Sigmoid colon (tissue), 7 donors: ENCODE results near the gene C11orf86. TPM values are rescaled to one million over a fixed set of nuclear protein-coding genes. Genes with fewer than 3 reads are reported as not detected.
A peak's percentile ranks its signal among the peaks of the same experiment; 100 is the strongest.

ENCODE experiments used
- DNase-seq: peaks from one replicate; pipeline ENCODE4 v3.0.0-alpha.2; 2019
- H3K27ac ChIP-seq, 4 donors: fragments of 200-600 bp; sonication (generic); one replicate each; pipeline ENCODE4 v1.5.1; 2016 to 2019; ENCODE audit warnings: mild to moderate bottlenecking in 1 of 4
- H3K27me3 ChIP-seq, 3 donors: fragments of 200-600 bp; sonication (generic); one replicate each; pipeline ENCODE4 v1.5.1; 2019; ENCODE audit warnings: mild to moderate bottlenecking in 1 of 3
- H3K36me3 ChIP-seq, 4 donors: fragments of 200-600 bp; sonication (generic); one replicate each; pipeline ENCODE4 v1.5.1; 2016 to 2019
- H3K4me1 ChIP-seq, 4 donors: fragments of 200-600 bp; sonication (generic); one replicate each; pipeline ENCODE4 v1.5.1; 2017 to 2019
- H3K4me3 ChIP-seq, 4 donors: fragments of 200-600 bp; sonication (generic); one replicate each; pipeline ENCODE4 v1.5.1; 2017 to 2019; ENCODE audit warnings: mild to moderate bottlenecking in 2 of 4, moderate library complexity in 1 of 4
- H3K9me3 ChIP-seq, 4 donors: fragments of 200-600 bp in 3 of 4; sonication (generic) in 3 of 4; one replicate each; pipeline versions ENCODE4 v1.5.1 to v1.6.1; 2013 to 2019
- EP300 ChIP-seq, 4 donors: sonication (generic); formaldehyde crosslinking; IDR thresholded peaks; one replicate each; pipeline ENCODE4 v1.6.1; 2017; ENCODE audit warnings: antibody characterized with exemption in 4 of 4
- POLR2A ChIP-seq, 2 donors: fragments of 450-650 bp; IDR thresholded peaks; one replicate each; pipeline ENCODE4 v1.6.1; 2016; ENCODE audit warnings: antibody characterized with exemption in 2 of 2, mild to moderate bottlenecking in 2 of 2, moderate library complexity in 2 of 2
- POLR2AphosphoS5 ChIP-seq, 4 donors: sonication (generic); formaldehyde crosslinking; IDR thresholded peaks; one replicate each; pipeline ENCODE4 v1.6.1; 2017; ENCODE audit warnings: antibody characterized with exemption in 4 of 4
- WGBS, 2 donors: extraction: QIAGEN DNeasy Blood & Tissue Kit; methylation state at CpG; one replicate each; pipeline ENCODE4 v1.1.7; 2013; 5-methylcytosine and 5-hydroxymethylcytosine counted together
- intact Hi-C: fragments of 100-400 bp; cut with DNase I; formaldehyde crosslinking; loops from one replicate; pipeline ENCODE4 v1.15.1; 2023
- polyA plus RNA-seq, 3 donors: library from polyadenylated mRNA; stranded (reverse); fragments of 200-250 nt; gene quantifications; one replicate each; pipeline ENCODE4 v1.2.3, GENCODE V29; 2013
- total RNA-seq, 4 donors: library from RNA; depleted of rRNA; stranded (reverse); fragments of >200 nt; gene quantifications; one replicate each; pipeline ENCODE4 v1.1.0, GENCODE V29; 2016
- TF ChIP-seq, protein P1 (sequence below), 4 experiments: fragments of 450-650 bp in 3 of 4; fragments of 200-600 bp in 1 of 4; IDR thresholded peaks; one replicate each; pipeline ENCODE4 v1.5.1; 2016 to 2019; ENCODE audit warnings: antibody characterized with exemption in 4 of 4, mild to moderate bottlenecking in 3 of 4, moderate library complexity in 2 of 4
- donor health status: healthy with polysubstance abuse.
- donor health status: Bipolar disorder and iron deficiency.
- donor health status: healthy.

The C11orf86 gene
- total and polyA plus RNA-seq, 7 donors: 61.0 to 297 (median 132) TPM; not detected in 4

DNA sequence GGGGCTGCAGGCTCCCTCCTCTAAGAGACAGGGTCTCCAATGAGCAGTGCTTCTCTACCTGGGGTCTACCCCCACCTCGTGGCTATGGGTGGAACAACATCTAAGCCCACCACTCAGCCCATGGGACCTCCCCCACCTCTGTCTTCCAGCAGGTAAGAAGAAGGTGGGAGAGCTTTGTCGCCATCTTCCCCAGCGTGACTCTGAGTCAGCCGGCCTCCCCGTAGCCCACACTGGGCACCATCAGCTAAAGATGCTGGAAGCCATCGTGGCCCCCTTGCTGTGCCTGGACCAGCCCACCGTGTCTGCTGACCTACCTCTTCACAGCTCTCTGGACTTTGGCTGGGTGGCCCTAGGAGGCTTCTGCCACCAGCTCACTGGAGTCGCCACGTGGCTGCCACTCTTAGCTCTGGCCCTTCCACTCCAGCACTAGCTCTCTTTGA is 944 bp downstream of the C11orf86 start:
- intact Hi-C loops: no loop called here

DNA sequence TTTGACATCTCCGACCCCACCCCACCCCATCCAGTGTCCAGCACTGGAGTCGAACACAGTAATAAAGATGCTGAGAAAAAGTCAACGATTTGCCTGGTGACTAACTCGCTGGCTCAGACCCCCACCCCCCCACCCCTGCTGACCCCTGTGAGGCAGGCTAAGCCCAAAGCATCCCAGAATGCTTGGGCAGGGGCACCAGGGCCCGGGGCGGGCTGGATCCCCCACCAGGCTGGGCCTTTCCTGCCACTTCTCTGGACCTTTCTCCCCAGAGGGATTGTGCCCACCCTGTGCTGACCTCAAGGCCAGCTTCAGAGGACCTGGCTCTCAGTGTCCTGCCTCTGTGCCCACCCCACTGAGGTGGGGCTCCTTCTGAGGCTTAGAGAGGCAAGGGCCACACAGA is 1.8 kb downstream of the C11orf86 start:
- Histone ChIP-seq H3K36me3 (no peaks in the 10 kb centered on the region), H3K27ac (no peak overlapping the region), H3K27me3 (no peaks in the 10 kb centered on the region), H3K9me3 (peaks cover 0 to 7% (median 3%) of the 10 kb centered on the region in 4 donors), H3K4me3 (no peak overlapping the region), H3K4me1 (peaks cover 0 to 5% (median 3%) of the 10 kb centered on the region in 4 donors)
- WGBS, 2 donors: 75 to 82% methylated on average over 6 of the region's 6 CpGs
- intact Hi-C loops: no loop called here
- TF ChIP-seq, protein P1, sequence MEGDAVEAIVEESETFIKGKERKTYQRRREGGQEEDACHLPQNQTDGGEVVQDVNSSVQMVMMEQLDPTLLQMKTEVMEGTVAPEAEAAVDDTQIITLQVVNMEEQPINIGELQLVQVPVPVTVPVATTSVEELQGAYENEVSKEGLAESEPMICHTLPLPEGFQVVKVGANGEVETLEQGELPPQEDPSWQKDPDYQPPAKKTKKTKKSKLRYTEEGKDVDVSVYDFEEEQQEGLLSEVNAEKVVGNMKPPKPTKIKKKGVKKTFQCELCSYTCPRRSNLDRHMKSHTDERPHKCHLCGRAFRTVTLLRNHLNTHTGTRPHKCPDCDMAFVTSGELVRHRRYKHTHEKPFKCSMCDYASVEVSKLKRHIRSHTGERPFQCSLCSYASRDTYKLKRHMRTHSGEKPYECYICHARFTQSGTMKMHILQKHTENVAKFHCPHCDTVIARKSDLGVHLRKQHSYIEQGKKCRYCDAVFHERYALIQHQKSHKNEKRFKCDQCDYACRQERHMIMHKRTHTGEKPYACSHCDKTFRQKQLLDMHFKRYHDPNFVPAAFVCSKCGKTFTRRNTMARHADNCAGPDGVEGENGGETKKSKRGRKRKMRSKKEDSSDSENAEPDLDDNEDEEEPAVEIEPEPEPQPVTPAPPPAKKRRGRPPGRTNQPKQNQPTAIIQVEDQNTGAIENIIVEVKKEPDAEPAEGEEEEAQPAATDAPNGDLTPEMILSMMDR (IDR thresholded peaks at IDR 0.05): no peak
- DNase-seq: no peak

More for the DNA sequence above, 944 bp downstream of the C11orf86 start:
- 47 to 66% methylated on average over 9 of the region's 9 CpGs for WGBS, 2 donors
- H3K27me3 ChIP-seq: no peaks in the 10 kb centered on the region
- DNase-seq: no peak
- no peaks in the 10 kb centered on the region for H3K36me3 ChIP-seq
- H3K9me3 ChIP-seq: peaks cover 0 to 7% (median 3%) of the 10 kb centered on the region in 4 donors
- no peak overlapping the region for H3K27ac ChIP-seq
- no peak overlapping the region for H3K4me3 ChIP-seq
- no peaks in the 10 kb centered on the region for H3K4me1 ChIP-seq
- TF ChIP-seq, protein P1 (IDR thresholded peaks at IDR 0.05): peak in 1 of 4 experiments; percentile 15
- no peak for TF ChIP-seq EP300 (IDR thresholded peaks at IDR 0.05)

DNA sequence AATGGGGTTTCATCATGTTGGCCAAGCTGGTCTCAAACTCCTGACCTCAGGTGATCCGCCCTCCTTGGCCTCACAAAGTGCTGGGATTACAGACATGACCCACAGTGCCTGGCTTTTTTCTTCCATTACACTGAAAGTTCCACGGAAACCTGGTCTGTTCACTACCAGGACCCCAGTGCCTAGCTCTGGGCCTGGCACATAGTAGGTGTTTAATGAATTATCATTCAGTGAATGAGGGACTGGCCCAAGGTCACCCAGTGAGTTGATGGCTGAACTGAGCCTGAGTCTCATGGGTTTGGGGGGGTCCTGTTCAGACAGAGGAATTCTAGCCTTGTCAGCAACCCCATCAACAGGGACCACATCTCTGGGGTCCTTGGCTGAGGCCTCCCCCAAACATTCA is 3.1 kb downstream of the C11orf86 start:
- WGBS, 2 donors: 92 to 94% methylated on average over 2 of the region's 2 CpGs
- H3K36me3 ChIP-seq: no peaks in the 10 kb centered on the region
- intact Hi-C loops: no loop called here
- peaks cover 0 to 7% (median 3%) of the 10 kb centered on the region in 4 donors for H3K9me3 ChIP-seq
- no peak for DNase-seq
- H3K27me3 ChIP-seq: no peaks in the 10 kb centered on the region
- no peak overlapping the region for H3K4me3 ChIP-seq
- no peak overlapping the region for H3K27ac ChIP-seq
- peaks cover 0 to 8% (median 6%) of the 10 kb centered on the region in 4 donors for H3K4me1 ChIP-seq
- no peak for TF ChIP-seq EP300 (IDR thresholded peaks at IDR 0.05)
- no peak for TF ChIP-seq POLR2A (IDR thresholded peaks at IDR 0.05)
- TF ChIP-seq, protein P1 (IDR thresholded peaks at IDR 0.05): no peak
- no peak for TF ChIP-seq POLR2AphosphoS5 (IDR thresholded peaks at IDR 0.05)

DNA sequence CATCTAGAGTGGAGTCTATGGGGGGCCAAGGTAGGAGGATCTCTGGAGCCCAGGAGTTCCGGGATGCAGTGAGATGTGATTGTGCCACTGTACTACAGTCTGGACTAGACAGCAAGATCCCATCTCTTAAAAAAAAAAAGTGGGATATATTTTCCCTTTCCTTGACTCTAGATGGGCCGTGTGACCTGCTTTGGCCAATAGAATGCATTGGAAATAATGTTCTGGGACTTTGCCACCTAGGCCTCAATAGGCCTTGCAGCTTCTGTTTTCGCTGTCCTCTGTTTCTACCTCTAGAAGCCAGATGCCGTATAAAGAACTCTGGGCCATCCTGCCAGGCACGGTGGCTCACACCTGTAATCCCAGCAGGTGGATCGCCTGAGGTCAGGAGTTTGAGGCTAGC is 3.6 kb downstream of the C11orf86 start:
- Histone ChIP-seq H3K4me1 (peaks cover 0 to 8% (median 6%) of the 10 kb centered on the region in 4 donors), H3K36me3 (no peaks in the 10 kb centered on the region), H3K27me3 (no peaks in the 10 kb centered on the region), H3K9me3 (peaks cover 0 to 7% (median 3%) of the 10 kb centered on the region in 4 donors), H3K4me3 (no peak overlapping the region), H3K27ac (no peak overlapping the region)
- DNase-seq: no peak
- intact Hi-C loops: no loop called here
- WGBS, 2 donors: 96% methylated on average over 6 of the region's 6 CpGs
- TF ChIP-seq POLR2AphosphoS5 (IDR thresholded peaks at IDR 0.05) (no peak), POLR2A (IDR thresholded peaks at IDR 0.05) (no peak)

DNA sequence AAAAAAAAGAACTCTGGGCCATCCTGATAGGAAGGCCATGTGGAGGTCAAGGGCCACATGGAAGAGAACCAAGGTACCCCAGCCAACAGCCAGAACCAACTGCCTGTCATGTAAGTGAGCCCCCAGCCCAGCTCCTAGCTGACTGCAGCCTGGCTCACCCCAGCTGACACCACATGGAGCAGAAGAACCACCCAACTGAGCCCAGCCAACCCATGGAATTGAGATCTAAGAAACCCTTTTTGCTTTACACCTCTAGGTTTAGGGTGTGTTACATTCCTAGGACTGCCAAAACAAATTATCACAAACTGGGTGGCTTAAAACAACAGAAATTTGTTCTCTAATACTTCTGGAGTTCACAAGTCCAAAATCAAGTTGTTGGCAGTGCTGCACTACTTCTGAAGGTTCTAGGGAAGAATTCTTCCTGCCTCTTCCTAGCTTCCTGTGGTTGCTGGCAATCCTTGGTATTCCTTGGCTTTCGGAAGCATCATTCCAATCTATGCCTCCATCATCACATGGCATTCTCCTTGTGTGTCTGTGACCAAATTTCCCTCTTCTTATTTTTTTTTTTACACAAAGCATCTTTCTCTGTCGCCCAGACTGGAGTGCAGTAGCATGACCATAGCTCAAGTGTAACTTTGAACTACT is 4.4 kb downstream of the C11orf86 start:
- no peak overlapping the region for H3K27ac ChIP-seq
- H3K9me3 ChIP-seq: peaks cover 0 to 7% (median 3%) of the 10 kb centered on the region in 4 donors
- intact Hi-C loops: no loop called here
- H3K36me3 ChIP-seq: no peaks in the 10 kb centered on the region
- no peak for DNase-seq
- no peaks in the 10 kb centered on the region for H3K27me3 ChIP-seq
- H3K4me1 ChIP-seq: peaks cover 0 to 8% (median 6%) of the 10 kb centered on the region in 4 donors
- 96 to 97% methylated on average over 2 of the region's 2 CpGs for WGBS, 2 donors
- no peak overlapping the region for H3K4me3 ChIP-seq
- TF ChIP-seq, protein P1 (IDR thresholded peaks at IDR 0.05): no peak
- no peak for TF ChIP-seq POLR2A (IDR thresholded peaks at IDR 0.05)
- TF ChIP-seq POLR2AphosphoS5 (IDR thresholded peaks at IDR 0.05): no peak
- TF ChIP-seq EP300 (IDR thresholded peaks at IDR 0.05): no peak
